Heart left ventricle (tissue), 13 donors: ENCODE results near the gene POFUT2.

Source experiments
- CTCF ChIP-seq, 12 donors: fragments of 200-600 bp; sonication (generic) in 4 of 12; IDR thresholded peaks; one replicate each; pipeline versions ENCODE4 v1.5.0 to v1.8.0; 2018 to 2022; ENCODE audit warnings: antibody characterized with exemption in 12 of 12, mild to moderate bottlenecking in 5 of 12
- POLR2A ChIP-seq, 2 donors: fragments of 450-650 bp; IDR thresholded peaks; one replicate each; pipeline ENCODE4 v1.6.1; 2017; ENCODE audit warnings: antibody characterized with exemption in 2 of 2, mild to moderate bottlenecking in 2 of 2, moderate library complexity in 2 of 2
- donor health status: ischemic (EF 13 %, LVEDD 7.1; RV severe dilation, severe dysfunction).
- donor health status: DM: no; HTN: yes; CAD: no.
- donor health status: DM: no; HTN: no; CAD: no.
- donor health status: ischemic (EF 25% LVEDD 6.9; RV normal size, moderate dysfunction).
- donor health status: ischemic (EF 25% LVEDD 5.7; RV mildly dilated, moderate dysfunction).
- donor health status: ischemic (EF 35%, LVEDD 5.7; RV mildly dilated, moderate dysfunction).
- donor health status: nonischemic (EF 11% LVEDD 7.7; RV severe dilation, severe dysfunction).
- donor health status: DM: yes; HTN: yes; CAD: no.
- donor health status: PGD.
- donor health status: ischemic (EF 29% LVEDD 5.4; RV normal size, mild dysfunction).
- donor health status: nonischemic (EF 23%, LVEDD 6.1; RV moderate dilation, normal function).

DNA sequence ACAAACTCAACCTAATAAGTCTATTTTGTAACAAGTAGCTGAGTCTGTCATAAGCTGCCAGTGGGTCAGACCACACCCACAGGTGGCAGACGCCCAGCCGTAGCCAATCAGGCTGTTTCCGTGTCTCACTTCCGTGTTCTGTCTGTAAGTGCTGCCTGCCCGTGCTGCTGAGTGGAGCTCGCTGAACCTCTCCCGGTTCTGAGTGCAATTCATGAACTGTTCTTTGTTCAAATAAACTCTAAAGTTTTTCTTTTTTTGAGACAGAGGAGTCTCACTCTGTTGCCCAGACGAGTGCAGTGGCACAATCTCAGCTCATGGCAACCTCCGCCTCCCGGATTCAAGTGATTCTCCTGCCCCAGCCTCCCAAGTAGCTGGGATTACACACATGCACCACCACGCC, 25.1 kb downstream of the POFUT2 start:
- TF ChIP-seq POLR2A (IDR thresholded peaks at IDR 0.05) = no peak
- TF ChIP-seq CTCF (IDR thresholded peaks at IDR 0.05) = no peak
